Erythroblast (primary cell): Measurements from ENCODE around the gene LY6G5B.

Experiments used
- DNase-seq, 2 experiments: peaks; one replicate each; lab custom pipeline; 2025; lab: John Stamatoyannopoulos, UW
- GATA1 ChIP-seq: IDR thresholded peaks from 2 replicates; pipeline ENCODE4 v1.6.1; 2011; ENCODE audit warnings: low read depth, mild to moderate bottlenecking, control low read depth, low read length, moderate library complexity
- POLR2A ChIP-seq: IDR thresholded peaks from 2 replicates; pipeline ENCODE4 v1.6.1; 2011; ENCODE audit warnings: mild to moderate bottlenecking, low read length

LY6G5B gene

GRCh38 chr6:31632279-31632946, 37.4 kb upstream of the LY6G5B start:
- TF ChIP-seq POLR2A (peak; percentile 18), GATA1 (no peak)
- DNase-seq = no peak

DNA sequence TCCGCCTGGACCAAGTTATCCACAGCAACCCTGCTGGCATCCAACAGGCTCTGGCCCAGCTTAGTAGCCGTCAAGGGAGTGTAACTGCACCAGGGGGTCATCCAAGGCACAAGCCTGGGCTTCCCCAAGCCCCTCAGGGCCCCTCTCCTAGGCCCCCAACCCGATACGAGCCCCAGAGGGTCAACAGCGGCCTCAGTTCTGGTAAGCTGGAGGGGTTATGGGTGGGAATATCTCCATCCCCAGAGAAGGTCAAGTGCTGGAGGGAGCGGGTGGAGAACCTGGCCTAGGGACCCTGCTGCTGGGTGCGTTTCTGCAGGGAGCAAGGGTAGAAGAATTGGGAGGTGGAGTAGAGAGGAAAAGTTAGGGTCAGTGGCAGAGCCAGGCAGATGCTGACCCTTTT, 36.3 kb upstream of the LY6G5B start:
- DNase-seq = no peak
- TF ChIP-seq GATA1 = no peak
- TF ChIP-seq POLR2A = no peak

GRCh38 chr6:31634131-31634530, 35.6 kb upstream of the LY6G5B start:
- no peak for DNase-seq
- TF ChIP-seq GATA1 = no peak
- no peak for TF ChIP-seq POLR2A

DNA sequence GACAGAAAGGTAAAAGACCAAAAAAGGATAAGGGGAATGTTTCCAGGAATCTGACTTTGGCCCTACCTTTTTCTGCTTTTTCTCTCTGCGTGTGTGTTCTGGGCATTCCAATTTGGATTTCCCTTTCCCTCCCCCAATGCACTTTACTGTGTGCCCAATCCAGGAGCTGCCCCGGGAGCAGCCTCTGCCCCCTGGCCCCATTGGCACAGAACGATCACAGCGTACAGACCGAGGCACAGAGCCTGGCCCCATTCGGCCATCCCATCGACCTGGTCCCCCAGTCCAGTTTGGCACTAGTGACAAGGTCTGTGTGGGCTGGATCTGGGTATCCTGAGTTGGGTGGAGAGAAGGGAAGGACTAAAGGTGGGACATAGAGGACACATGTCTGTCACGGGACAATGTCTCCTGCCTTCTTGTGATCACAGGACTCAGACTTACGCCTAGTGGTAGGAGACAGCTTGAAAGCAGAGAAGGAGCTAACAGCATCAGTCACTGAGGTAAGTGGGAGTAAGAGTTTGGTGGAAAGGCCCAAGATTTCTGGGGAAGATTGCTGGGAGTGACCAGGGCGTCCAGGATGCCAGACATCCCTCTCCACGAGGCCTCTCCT, 34.7 kb upstream of the LY6G5B start:
- DNase-seq = no peak
- no peak for TF ChIP-seq GATA1
- TF ChIP-seq POLR2A = no peak

DNA sequence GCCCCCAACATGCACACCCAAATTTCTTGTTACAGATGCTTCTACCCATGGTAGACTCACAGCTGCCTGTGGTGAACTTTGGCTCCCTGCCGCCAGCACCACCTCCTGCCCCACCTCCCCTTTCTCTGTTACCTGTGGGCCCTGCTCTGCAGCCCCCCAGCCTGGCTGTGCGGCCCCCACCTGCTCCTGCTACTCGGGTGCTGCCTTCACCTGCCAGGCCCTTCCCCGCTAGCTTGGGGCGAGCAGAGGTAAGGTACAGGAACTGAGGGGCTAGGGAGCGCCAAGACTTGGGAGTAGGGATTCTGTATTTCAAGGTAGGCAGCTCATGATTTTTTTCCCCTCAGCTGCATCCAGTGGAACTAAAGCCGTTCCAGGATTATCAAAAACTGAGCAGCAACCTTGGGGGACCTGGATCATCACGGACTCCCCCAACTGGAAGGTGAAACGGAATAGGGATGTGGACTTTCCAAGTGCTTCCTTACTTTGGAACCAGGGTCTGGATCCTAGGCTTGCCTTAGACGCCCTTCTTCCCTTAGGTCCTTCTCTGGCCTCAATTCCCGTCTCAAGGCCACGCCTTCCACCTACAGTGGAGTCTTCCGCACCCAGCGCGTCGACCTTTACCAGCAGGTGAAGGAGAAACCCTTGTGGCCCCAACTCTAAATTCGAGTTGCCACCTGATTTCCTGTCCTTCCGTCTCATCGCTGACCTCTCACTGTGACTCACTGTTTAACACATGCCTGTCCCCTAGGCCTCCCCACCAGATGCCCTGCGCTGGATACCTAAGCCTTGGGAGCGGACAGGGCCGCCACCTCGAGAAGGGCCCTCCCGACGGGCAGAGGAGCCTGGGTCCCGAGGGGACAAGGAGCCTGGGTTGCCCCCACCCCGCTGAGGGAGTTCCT, 32.8 kb upstream of the LY6G5B start:
- TF ChIP-seq POLR2A (no peak), GATA1 (no peak)
- no peak for DNase-seq

DNA sequence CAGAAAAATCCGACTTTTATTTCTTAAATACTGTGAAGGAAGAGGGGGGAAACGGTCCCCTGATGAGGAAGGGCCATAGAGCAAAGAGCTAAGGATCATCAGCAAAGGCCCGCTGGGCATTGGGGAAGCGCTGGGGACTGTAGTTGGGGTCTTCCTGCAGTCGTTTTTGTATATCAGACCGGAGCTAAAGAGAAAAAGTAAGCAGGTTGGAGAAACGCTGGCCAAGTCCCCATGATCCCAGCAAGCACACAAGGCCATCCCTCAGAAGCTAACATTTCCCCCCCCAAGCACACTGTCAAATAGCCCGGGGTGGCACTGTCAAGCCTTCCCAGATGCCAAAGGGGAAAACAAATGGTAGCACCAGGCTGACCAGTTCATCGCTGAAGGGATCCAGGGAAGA, 30.7 kb upstream of the LY6G5B start:
- TF ChIP-seq POLR2A = no peak
- TF ChIP-seq GATA1 = no peak
- no peak for DNase-seq

- DNase-seq = no peak
- TF ChIP-seq POLR2A = no peak
- no peak for TF ChIP-seq GATA1
Measured at GRCh38 chr6:31639449-31639861, 30.3 kb upstream of the LY6G5B start.

DNA sequence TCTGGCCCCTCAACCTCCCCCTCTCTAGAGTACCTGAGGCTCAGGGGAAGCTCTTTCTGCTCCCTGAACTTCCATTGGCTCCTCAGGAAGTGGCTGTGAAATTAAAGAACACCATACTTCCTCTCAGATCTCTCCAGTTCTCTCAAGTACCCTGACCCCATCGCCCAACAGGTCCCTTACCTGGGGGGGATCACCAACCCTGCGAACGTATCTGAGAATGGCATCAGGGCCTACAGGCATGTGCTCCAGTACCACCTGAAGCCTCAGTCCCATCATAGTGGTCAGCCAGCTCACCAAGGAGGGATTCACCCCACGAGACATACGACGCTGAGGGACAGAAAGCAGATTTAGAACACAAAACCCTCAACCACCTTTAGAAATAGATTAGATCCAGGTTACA, 29.2 kb upstream of the LY6G5B start:
- TF ChIP-seq GATA1 = no peak
- no peak for TF ChIP-seq POLR2A
- no peak for DNase-seq

DNA sequence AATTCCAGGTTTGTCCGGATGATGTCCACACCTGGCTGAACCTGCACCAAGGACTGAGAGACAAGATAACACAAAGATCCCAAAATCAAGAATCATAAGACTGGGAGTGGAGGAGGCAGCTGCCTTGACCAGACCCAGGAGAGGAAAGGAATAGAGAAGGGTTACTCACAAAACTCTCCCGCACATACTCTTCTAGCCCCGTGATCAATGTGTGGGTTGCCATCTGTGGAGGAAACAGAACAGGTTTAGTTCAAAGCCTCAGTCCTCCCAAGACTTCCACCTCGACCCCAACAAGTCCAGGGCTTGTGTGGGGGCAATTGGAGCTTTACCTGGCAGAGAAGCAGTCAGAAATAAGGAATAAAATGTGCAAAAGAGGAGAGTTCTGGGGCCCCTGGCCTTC, 28.4 kb upstream of the LY6G5B start:
- DNase-seq = no peak
- TF ChIP-seq GATA1 = no peak
- TF ChIP-seq POLR2A = no peak

- no peak for DNase-seq
- no peak for TF ChIP-seq POLR2A
- TF ChIP-seq GATA1 = no peak
Measured at GRCh38 chr6:31642798-31643570, 26.8 kb upstream of the LY6G5B start.

DNA sequence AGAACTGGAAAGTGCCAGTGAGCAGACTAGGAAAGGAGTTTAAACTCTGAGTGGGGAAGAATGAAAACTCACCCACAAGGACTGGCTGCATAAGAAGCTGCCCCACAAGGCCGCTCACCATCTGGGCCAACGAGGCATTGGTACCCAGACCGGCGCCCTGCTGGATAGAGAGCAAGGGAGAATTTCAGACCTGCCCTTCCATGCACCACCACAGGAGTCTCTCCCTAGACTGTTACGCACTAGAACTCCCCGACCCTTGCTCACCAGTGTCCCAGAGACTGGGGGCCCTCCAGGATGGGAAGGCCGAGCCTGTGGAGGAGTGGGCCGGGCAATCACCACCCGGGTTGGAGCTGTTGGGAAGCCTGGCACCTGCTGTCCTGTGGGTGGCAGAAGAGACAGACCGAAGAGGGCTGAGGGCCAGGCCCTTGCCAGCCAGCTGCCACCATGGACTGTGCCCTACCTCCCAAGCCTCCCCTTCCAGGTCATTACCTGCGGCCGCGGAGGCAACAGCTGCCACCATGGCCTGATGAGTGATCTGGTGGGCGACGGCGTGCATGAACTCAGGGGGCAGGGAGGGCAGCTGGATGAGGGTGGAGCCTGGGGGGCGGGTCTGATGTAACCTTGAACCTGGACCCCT, 25.8 kb upstream of the LY6G5B start:
- no peak for DNase-seq
- TF ChIP-seq POLR2A = no peak
- TF ChIP-seq GATA1 = no peak

GRCh38 chr6:31645325-31645724, 24.5 kb upstream of the LY6G5B start:
- TF ChIP-seq GATA1 (no peak), POLR2A (no peak)
- no peak for DNase-seq
